ENCODE data around the gene TEKT5. TPM values are rescaled to one million over a fixed set of nuclear protein-coding genes. Genes with fewer than 3 reads are reported as not detected.

Gene TEKT5
- total RNA-seq, 4 donors from 2014 or later, result 3.0 TPM; not detected in 3

- no peaks in the 10 kb centered on the region for H3K36me3 ChIP-seq
- peaks cover 5 to 13% of the 10 kb centered on the region in 2 donors for H3K4me1 ChIP-seq
- H3K4me3 ChIP-seq (replicated peaks in 1 of 3), result no peak overlapping the region
- no peak for DNase-seq
- no peak overlapping the region for H3K27ac ChIP-seq
- TF ChIP-seq CTCF (IDR thresholded peaks at IDR 0.05) (no peak), POLR2A (IDR thresholded peaks at IDR 0.05) (no peak)
- WGBS, 2 donors, result 78 to 93% methylated on average over 7 of the region's 7 CpGs
- intact Hi-C loops (cut with DNase I), result no loop called here
- H3K27me3 ChIP-seq, result no peaks in the 10 kb centered on the region
- no peaks in the 10 kb centered on the region for H3K9me3 ChIP-seq
Measured at GRCh38 chr16:10685709-10686108, 9.0 kb downstream of the TEKT5 start.

GRCh38 chr16:10684511-10685151, 10.1 kb downstream of the TEKT5 start:
- Histone ChIP-seq H3K4me1 (peaks cover 5 to 13% of the 10 kb centered on the region in 2 donors), H3K36me3 (no peaks in the 10 kb centered on the region), H3K9me3 (no peaks in the 10 kb centered on the region), H3K27ac (no peak overlapping the region), H3K27me3 (no peaks in the 10 kb centered on the region), H3K4me3 (replicated peaks in 1 of 3) (no peak overlapping the region)
- WGBS, 2 donors, result 69 to 74% methylated on average over 11 to 12 of the region's 14 CpGs
- intact Hi-C loops (cut with DNase I), result no loop called here
- peak in 1 of 2 donors; percentile 2 for DNase-seq
- TF ChIP-seq CTCF (IDR thresholded peaks at IDR 0.05) (no peak), POLR2A (IDR thresholded peaks at IDR 0.05) (no peak)

GRCh38 chr16:10683170-10683569, 11.6 kb downstream of the TEKT5 start:
- Histone ChIP-seq H3K36me3 (no peaks in the 10 kb centered on the region), H3K27me3 (no peaks in the 10 kb centered on the region), H3K4me3 (replicated peaks in 1 of 3) (no peak overlapping the region), H3K4me1 (peaks cover 0 to 3% of the 10 kb centered on the region in 2 donors), H3K9me3 (no peaks in the 10 kb centered on the region), H3K27ac (no peak overlapping the region)
- TF ChIP-seq POLR2A (IDR thresholded peaks at IDR 0.05) (no peak), CTCF (IDR thresholded peaks at IDR 0.05) (no peak)
- intact Hi-C loops (cut with DNase I), result no loop called here
- WGBS, 2 donors, result 61 to 63% methylated on average over 8 of the region's 8 CpGs
- DNase-seq, result peak in 1 of 2 donors; percentile 4

- Histone ChIP-seq H3K27ac (no peak overlapping the region), H3K4me1 (no peaks in the 10 kb centered on the region), H3K4me3 (replicated peaks in 1 of 3) (no peak overlapping the region), H3K36me3 (no peaks in the 10 kb centered on the region), H3K9me3 (no peaks in the 10 kb centered on the region), H3K27me3 (no peaks in the 10 kb centered on the region)
- intact Hi-C loops (cut with DNase I), result no loop called here
- no peak for DNase-seq
- 95 to 96% methylated on average over 7 of the region's 7 CpGs for WGBS, 2 donors
- no peak for TF ChIP-seq POLR2A (IDR thresholded peaks at IDR 0.05)
- no peak for TF ChIP-seq CTCF (IDR thresholded peaks at IDR 0.05)
Measured at GRCh38 chr16:10682604-10683003, 12.1 kb downstream of the TEKT5 start.
